Measurements from ENCODE around the gene PDCD4.
A peak's percentile ranks its signal among the peaks of the same experiment; 100 is the strongest.
"Not testable (repeated sequence)": the region's sequence is repeated elsewhere in the genome, so short reads cannot be mapped to it uniquely, and the experiment has no call there.

Gene PDCD4

DNA sequence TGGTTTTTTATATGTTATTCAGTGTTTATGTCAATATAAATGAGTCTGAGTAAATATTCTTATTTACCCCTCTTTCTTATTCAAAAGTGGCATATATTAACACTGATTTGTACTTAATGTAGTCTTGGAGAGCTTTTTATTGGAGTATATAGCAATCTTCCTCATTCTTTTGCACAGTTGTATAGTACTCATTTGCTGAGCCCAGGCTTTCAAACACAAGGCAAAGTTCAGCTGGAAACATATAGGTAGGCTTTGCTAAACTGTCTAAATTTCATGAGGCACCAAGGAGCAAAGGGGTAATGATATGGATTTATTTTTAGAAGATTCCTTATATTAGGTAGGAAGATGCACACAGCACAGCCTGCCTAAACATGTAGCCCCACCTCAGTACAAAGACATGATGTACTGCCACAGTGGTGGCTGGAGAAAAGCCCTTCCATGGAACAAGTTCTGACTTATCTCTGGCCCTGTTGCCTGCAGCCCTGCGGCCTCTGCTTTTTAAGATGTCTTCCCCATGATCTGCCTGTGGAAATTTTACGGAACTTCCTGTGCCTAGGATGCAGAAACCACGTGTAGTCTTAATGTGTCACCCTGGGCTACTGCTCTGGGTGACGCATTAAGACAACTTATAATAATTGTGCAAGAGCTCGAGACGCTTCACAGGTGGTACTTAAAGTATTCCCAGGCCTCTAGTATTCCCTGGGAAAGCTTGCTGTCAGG lies 9.6 kb upstream of the PDCD4 start:
- DNase-seq (ENCODE audit: low read depth): no peak

- DNase-seq (ENCODE audit: low read depth): no peak
Measured at GRCh38 chr10:110862961-110863360, 8.8 kb upstream of the PDCD4 start.

DNA sequence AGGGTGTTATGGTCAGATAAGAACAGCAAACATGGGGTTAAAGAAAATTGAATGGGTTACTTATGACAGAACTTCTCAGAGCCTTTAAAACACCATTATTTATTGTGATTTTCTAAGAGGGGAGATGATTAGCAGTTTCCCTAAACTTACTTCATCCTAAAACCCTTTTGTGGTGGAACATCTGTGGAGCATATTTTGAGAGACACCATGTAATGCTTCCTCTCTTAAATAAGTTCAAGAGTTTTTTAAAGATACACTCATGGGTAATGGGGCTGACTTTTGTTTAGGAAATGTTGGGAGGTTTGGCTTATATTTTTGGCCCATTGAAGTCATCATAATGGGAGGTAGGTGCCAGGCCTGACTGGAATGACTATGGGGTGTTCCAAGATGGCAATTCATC lies 8.4 kb upstream of the PDCD4 start:
- no peak for DNase-seq (ENCODE audit: low read depth)

GRCh38 chr10:110863956-110864355 lies 7.8 kb upstream of the PDCD4 start:
- no peak for DNase-seq (ENCODE audit: low read depth)

GRCh38 chr10:110864662-110865140 lies 7.0 kb upstream of the PDCD4 start:
- DNase-seq (ENCODE audit: low read depth): no peak

GRCh38 chr10:110865186-110865808 lies 6.4 kb upstream of the PDCD4 start:
- DNase-seq (ENCODE audit: low read depth): no peak

DNA sequence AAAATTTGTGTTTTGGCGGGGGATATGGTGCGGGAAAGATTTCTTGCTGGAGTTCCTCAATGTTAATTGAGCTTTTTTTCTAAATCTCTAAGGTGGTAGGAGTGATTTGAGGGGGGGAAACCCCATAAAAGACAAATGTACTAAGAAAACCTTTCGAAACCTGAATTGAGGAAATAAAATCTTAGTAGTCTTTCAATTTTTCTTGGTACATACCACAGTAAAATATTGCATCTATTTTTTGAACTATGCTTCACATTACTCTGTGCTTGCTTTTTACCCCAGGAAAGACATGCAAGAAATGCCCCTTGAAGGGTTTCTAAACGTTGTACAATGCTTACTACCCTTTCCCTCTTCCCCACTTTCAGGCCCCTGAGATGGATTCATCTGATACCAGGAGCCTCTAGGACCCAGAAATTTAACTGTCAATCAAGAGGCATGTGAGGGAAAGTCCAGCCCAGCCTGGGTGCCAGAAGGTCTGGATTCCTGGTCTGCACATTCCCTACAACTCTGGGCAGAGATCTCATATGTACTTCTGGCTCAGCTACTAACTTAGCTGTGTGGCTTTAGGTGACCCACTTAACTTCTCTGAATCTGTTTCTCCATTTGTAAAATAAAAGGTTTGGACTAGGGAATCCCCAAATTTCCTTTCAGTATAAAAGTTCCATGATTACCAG lies 5.8 kb upstream of the PDCD4 start:
- no peak for DNase-seq (ENCODE audit: low read depth)

- not testable (repeated sequence) for DNase-seq (ENCODE audit: low read depth)
Measured at GRCh38 chr10:110867011-110867806, 4.5 kb upstream of the PDCD4 start.

DNA sequence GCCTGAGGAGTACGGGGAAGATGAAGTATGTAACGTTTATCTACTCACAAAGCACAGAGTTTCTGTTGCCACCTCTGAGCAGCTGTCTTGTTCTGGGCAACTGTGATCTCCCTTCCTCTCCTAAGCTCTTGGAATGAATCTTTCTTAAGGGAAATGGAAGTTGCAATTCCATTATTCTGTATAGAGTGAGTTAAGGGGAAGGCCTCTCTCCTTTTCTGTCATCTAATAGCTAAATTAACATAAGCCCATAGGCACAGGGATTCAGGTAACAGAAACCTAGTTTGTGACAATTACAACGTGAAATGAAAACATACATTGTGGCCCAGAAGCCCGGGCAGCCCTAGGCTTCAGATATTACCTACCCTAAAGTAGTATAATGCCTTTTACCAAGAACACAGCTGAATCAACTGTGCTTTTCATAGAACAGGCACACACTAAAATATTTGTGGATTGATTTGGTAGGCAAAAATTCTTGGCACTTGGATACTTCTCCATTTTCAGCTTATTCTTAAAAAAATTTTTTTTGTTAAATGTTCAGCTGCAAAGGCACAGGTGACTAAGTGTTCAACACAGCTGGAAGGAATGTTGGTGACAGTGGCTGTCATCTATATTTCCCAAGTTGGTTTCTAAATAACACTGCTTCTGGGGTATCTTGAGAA lies 3.8 kb upstream of the PDCD4 start:
- DNase-seq (ENCODE audit: low read depth): no peak

- DNase-seq (ENCODE audit: low read depth): no peak
Measured at GRCh38 chr10:110868981-110869380, 2.7 kb upstream of the PDCD4 start.

DNA sequence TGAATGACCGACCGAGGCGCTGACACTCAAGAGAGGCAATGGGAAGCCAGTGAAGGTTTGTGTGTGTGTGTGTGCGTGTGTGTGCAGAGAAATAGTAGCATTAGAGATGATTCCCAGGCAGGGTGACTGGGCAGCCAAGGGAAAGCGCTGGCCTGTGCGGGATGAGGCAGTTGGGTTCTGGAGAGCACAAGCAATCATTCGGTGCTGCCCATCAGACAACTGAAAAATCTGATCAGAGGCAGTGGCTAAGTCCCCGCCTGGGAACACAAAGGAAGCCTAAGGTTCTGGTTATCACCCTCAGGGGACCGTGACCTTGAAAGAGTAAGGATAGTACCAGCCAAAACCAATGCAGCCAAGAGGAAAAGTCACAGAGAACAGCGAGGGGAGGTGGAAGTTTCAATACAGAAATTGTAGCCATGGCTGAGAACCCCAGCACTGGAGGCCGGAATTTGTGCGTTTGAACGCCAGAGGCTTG lies 868 bp upstream of the PDCD4 start:
- no peak for DNase-seq (ENCODE audit: low read depth)

DNA sequence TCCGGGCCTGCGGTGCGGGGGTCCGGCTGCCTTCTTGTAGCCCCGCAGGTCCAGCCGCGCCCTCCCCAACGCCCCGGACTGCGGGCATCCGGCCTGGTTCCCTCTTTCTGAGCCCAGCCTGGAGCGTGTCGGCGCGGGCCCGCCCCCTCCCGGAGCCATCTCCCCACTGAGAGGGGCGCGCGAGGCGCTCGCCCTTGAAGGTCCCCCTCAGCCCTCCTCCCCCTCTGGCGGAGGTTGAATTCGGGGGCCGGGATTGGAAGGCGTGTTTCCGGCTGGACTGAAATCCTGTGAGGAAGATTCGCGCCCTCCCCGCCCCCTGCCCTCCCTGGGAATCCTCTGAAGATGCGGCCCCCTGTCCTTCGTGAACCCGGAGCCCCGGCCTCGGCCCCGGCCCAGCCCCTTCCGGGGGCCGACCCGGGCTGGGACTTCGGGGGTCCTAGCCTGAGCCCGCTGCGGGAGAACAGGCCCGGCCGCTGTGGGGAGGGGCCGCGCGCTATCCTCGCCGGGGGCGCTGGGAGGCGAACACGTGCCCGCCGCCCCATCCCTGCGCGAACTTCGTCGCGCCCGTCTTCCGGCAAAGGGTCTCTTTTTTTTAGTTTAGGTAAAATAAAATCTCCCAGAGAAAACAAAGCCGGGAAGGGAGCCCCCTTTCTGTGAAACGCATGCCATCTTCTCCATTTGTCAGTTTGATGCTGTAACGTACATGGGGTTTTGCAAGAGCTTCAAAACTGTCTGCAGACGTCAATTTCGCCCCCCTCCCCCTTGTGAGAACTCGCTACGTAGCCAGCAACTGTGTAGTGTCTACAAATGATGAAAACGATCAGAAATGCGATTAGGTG lies 636 bp downstream of the PDCD4 start:
- DNase-seq (ENCODE audit: low read depth): peak; percentile 52

DNA sequence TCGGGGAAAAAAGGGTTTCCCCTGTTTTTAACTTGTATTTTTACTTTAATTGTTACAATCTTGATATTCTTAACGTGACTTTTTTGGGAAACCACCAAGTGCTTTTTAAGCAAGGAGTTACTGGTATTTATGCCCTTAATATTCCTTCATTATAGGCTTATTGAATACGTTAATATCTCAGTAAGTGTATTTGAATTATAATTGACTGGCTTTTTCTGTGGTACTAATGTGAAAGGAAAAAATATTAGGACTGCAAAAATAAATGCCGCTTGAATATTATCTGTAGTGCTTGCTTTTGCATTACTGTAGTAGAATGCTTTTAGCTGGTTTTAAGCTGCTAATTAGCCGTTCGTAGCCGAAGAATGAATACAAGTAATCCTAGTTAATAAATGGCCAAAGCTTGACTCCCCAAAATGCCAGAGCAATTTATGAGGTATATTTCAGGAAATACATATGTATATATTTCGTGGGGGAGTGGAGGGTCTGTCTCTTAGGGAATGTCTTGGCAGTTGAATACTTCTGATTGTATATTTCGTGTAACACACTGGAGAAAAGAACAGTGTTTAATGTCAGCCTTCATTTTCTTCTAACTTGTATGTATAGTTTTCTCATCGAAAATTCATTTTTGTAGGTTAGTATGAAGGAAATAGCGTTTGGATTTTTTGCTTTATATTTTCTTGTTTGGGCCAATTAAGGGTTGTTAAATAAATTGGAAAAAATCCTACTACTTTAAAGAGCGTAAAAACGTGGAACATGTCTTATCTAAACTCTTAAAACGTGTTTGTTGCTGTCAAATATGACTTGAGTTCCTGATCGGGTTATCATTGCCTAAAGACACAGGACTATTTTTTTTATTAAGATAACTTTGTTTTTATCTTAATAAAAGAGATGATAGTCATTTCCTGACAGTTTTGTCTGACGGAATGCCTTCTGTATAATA lies 1.5 kb downstream of the PDCD4 start:
- DNase-seq (ENCODE audit: low read depth): no peak

DNA sequence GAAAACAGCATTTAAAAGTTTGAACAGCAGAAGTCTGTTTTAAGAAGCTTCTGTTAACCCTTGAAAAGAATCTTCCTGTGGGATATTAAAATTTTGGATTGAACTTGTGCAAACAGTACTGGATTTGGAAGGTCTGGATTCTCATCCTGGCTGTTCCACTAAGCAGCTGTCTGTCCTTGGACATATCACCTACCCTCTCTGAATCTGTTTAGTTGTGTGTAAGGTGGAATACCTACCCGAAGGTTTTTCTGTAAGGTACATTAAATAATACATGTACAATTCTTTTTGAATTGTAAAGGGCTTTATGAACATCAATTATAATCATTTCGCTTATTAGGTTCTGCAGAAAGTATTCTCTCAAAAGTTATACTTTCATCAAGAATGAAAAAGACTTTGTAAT lies 2.2 kb downstream of the PDCD4 start:
- no peak for DNase-seq (ENCODE audit: low read depth)

- DNase-seq (ENCODE audit: low read depth): no peak
Measured at GRCh38 chr10:110876000-110876399, 4.3 kb downstream of the PDCD4 start.

DNA sequence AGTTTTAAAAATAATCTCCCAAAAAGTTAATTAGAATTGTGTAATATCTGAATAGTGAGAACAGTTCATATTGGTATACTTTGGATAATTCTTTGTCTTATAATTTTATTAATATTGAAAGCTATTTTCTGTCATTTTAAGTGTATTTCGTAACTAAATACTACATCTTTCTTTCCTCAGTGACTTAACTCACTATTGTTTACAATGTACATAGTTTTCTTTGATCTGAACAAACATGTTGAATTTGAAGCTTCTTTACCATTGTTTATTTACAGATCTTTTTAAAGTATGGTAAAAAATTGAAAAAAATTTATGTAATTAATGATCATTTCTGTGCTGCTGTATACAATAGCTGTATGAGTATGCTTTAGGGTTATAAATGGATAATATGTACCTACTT lies 5.1 kb downstream of the PDCD4 start:
- DNase-seq (ENCODE audit: low read depth): no peak

DNA sequence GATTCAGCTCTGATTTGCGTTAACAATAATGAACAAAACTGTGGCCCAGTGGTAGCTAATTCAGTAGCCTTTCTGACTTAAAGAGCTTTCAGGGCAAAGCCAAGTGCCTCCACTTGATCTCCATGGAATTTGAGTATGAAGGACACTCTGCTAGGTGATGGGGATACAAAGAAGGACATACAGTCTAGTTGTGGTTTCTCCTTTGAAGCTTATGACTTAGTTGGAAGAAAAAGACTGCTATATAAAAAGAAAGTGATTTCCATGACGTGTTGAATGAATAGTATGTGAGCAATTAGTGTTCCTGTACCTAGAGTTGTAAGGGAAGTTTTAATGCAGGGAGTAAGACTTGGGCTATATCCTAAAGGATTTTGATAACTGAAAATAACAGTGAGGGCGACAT lies 8.3 kb downstream of the PDCD4 start:
- no peak for DNase-seq (ENCODE audit: low read depth)

- DNase-seq (ENCODE audit: low read depth): no peak
Measured at GRCh38 chr10:110881247-110881646, 9.5 kb downstream of the PDCD4 start.

GRCh38 chr10:110881905-110882304 lies 10.2 kb downstream of the PDCD4 start:
- DNase-seq (ENCODE audit: low read depth): no peak

GRCh38 chr10:110883924-110884323 lies 12.2 kb downstream of the PDCD4 start:
- no peak for DNase-seq (ENCODE audit: low read depth)

All from stimulated activated CD8-positive, alpha-beta memory T cell treated with anti-CD3 and anti-CD28 coated beads, Interleukin-7, amount 100 ng/mL, for 24 hours (primary cell).